Tongue (tissue), 2 donors: Measurements from ENCODE around the gene MMD2. TPM values are rescaled to one million over a fixed set of nuclear protein-coding genes. Genes with fewer than 3 reads are reported as not detected.

Source experiments
- DNase-seq: peaks from one replicate; pipeline ENCODE4 v3.0.0-alpha.2; 2015
- total RNA-seq: library from RNA; depleted of rRNA; stranded (reverse); fragments of >200 nt; gene quantifications from one replicate; pipeline ENCODE4 v1.2.3, GENCODE V29; 2014

MMD2 gene
- total RNA-seq, 1 donor from 2014 or later = not detected

GRCh38 chr7:4957847-4958476 is 1.0 kb downstream of the MMD2 start:
- DNase-seq = no peak

- peak; percentile 21 for DNase-seq
Observed at GRCh38 chr7:4951903-4952636, 6.9 kb downstream of the MMD2 start.

- no peak for DNase-seq
Observed at GRCh38 chr7:4951304-4951703, 7.7 kb downstream of the MMD2 start.

DNA sequence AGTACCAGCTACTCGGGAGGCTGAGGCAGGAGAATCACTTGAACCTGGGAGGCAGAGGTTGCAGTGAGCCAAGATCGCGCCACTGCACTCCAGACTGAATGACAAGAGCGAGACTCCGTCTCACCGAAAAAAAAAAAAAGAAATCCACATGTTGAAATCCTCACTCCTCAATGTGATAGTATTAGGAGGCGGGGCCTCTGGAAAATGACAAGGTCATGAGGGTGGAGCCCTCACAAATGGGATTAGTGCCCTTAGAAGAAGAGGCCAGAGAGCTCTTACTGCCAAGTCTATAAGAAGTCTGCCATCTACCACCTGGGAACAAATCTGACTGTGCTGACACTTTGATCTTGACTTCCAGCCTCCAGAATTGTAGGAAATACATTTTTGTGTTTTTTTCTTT is 10.6 kb downstream of the MMD2 start:
- DNase-seq = no peak

DNA sequence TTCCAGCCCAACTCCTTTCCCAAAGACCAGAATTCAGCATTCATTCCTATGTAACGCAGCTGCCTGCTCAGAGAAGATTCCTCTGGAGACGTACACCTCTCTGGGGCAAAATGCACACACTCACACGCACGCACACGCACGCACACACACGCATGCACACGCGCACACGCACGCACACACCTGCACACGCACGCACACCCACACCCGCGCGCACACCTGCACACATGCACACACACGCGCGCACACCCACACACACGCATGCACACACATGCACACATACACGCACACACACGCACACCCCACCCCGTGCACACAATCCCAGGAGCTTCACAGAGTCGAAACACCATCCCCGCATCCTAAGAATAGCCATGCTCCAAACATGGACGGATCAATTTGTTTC is 13.0 kb downstream of the MMD2 start:
- no peak for DNase-seq

GRCh38 chr7:4944939-4945338 is 14.0 kb downstream of the MMD2 start:
- DNase-seq = no peak

- no peak for DNase-seq
Observed at GRCh38 chr7:4943297-4943696, 15.7 kb downstream of the MMD2 start.

GRCh38 chr7:4939971-4940728 is 18.8 kb downstream of the MMD2 start:
- DNase-seq = no peak

DNA sequence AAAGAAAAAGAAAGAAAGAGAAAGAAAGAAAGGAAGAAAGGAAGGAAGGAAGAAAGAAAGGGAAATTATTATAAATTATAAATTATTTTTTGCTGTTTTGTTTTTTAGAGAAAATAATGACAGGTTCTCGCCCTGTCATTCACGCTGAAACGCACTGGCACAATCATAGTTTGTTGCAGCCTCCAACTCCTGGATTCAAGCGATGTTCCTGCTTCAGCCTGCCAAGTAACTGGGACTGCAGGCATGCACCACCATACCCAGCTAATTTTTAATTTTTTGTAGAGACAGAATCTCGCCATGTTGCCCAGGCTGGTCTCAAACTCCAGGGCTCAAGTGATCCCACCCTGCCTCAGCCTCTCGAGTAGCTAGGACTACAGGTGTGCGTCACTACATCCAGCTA is 21.6 kb downstream of the MMD2 start:
- DNase-seq = no peak

- no peak for DNase-seq
Observed at GRCh38 chr7:4934419-4935025, 24.5 kb downstream of the MMD2 start.

GRCh38 chr7:4931943-4932342 is 27.0 kb downstream of the MMD2 start:
- peak; percentile 65 for DNase-seq

GRCh38 chr7:4929005-4929404 is 30.0 kb downstream of the MMD2 start:
- DNase-seq = no peak

GRCh38 chr7:4928445-4928844 is 30.5 kb downstream of the MMD2 start:
- no peak for DNase-seq

DNA sequence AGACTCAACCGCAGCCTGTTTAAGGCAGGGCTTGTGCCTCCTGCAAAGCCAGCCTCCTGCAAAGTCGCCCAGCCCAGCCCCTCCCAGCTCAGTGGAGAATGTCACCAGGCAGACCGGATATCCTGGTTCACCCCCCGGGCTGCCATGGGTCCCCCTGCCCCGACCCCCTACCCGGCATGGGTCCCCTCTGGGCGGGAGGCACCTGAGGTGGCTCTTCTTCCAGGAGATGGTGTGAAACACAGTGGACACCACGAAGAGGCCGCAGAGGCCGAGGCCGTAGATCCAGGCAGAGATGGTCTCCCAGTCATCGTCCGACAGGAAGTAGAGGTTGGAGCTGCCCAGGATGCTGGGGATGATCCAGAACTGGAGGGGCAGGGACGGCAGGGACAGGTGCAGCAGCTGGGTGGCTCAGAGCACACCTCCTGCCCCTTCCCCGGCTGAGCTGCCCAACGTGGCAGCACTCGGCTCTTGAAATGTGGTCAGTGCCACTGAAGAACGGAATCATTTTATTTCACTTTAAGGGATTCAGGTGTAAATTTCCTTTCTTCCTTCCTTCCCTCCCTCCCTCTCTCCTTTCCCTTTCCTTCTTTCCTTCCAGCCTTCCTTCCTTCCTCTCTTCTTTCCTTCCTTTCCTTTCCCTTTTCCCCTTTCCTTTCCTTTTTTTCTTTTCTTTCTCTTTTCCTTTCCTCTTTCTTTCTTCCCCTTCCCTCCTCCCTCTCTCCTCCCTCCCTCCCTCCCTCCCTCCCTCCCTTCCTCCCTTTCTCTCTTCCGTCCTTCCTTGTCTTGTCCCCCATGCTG is 38.8 kb downstream of the MMD2 start:
- no peak for DNase-seq

- no peak for DNase-seq
Observed at GRCh38 chr7:4916113-4916512, 42.9 kb downstream of the MMD2 start.

GRCh38 chr7:4911111-4911828 is 47.7 kb downstream of the MMD2 start:
- DNase-seq = no peak

- DNase-seq = no peak
Observed at GRCh38 chr7:4906682-4907081, 52.3 kb downstream of the MMD2 start.

DNA sequence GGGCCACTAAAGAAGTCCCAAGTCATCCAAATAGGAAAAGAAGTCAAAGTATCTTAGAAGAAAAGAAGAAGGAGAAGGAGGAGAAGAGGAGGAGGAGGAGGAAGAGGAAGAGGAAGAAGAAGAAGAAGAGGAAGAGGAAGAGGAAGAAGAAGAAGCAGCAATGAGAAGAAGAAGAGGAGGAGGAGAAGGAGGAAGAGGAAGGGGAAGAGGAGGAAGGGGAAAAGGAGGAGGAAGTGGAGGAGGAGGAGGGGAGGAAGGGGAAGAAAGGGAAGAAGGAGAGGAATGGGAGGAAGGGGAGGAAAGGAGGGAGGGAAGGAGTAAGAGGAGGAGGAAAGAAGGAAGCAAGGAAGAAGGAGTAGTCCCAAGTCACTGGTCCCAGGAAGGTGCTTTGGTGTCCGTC is 53.8 kb downstream of the MMD2 start:
- no peak for DNase-seq

DNA sequence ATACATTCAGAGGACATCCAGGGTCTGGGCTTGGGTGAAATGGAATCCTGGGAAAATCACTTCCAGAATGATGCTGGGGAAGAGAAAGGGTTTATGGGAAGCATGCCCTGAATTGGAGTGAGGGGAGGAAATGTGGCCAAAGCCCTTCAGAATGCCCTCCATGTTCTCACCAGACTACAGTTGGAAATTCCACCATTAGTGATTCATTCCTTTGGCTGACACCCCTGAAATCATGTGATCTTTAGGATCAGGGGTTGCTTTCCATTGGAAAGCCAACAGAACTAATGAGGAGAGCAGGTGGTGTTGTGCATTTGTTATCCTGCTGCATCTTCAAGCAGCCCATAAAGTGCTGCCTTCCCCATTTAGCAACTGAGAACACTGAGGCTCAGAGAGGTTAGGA is 54.6 kb downstream of the MMD2 start:
- no peak for DNase-seq

DNA sequence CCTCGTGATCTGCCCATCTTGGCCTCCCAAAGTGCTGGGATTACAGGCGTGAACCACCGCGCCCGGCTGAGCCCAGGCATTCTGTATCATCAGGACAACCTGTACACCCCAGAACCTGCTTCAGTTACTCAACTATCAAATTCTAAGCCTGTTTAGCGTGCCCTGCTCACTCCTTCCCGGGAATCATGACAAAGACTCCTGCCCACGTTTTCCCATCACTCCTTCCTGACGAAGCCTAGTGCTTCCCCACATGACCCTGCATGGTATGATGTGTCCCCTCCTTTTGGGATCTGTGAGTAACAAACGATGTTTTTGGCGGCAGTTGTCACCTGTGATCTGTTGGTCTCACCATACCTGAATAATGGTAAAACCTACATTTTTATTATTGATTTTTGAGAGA is 63.2 kb downstream of the MMD2 start:
- DNase-seq = no peak

DNA sequence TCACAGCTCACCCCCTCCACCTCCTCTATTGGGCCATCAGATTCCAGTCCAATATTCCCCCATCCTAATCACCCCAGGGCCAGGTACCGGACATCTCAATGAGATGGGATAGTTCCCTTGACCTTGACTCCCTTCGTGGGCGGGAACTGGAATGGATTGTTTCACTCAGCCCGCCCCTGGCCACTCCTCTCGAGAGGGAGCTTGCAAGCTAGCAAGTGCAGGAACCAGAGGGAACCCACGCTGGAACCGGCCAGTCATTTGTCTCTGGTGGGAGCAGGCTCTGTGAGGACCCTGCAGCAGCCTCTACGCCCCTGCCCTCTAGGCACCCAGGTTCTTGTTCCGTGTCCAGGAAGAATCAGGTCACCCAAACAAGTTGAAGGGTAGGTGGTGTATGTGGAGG is 64.5 kb downstream of the MMD2 start:
- DNase-seq = no peak
